SK-N-SH (cell line): ENCODE data around the gene SNX15. TPM values are rescaled to one million over a fixed set of nuclear protein-coding genes. Genes with fewer than 3 reads are reported as not detected.

Experiments
- CTCF ChIA-PET: fragments of 300-600, 350-600 bp; formaldehyde crosslinking; extraction: SDS; loops from one replicate; lab custom pipeline; 2021; lab: Yijun Ruan, JAX
- POLR2A ChIA-PET: fragments of 350-600 bp; sonication (Branson Sonifier 250); formaldehyde crosslinking; extraction: SDS; loops from one replicate; lab custom pipeline; 2020; ENCODE audit warnings: antibody characterized with exemption, inconsistent platforms; lab: Yijun Ruan, JAX
- DNase-seq: peaks from one replicate; pipeline ENCODE4 v3.0.0; 2012
- H2AFZ ChIP-seq: fragments of 200-600 bp; sonication (generic); 2 replicates; pipeline ENCODE4 v1.8.1; 2016; ENCODE audit warnings: antibody characterized with exemption, mild to moderate bottlenecking, low read depth
- H3F3A ChIP-seq: fragments of 200-600 bp; sonication (generic); replicated peaks from 2 replicates; pipeline ENCODE3; 2016; ENCODE audit warnings: antibody characterized with exemption, mild to moderate bottlenecking; ENCODE audit not compliant: insufficient read depth
- H3K27ac ChIP-seq, 2 experiments: fragments of 200-500 bp in 1 of 2; fragments of 200-600 bp in 1 of 2; sonication (Bioruptor generic) in 1 of 2; sonication (generic), shearing (Covaris generic) in 1 of 2; 2 replicates each; pipeline versions ENCODE4 v1.5.1 to v1.6.1; 2014 to 2016; ENCODE audit warnings: low read depth in 2 of 2, inconsistent platforms in 1 of 2, low read length in 1 of 2, mild to moderate bottlenecking in 1 of 2, mixed read lengths in 1 of 2
- H3K27me3 ChIP-seq: fragments of 200-600 bp; sonication (generic), shearing (Covaris generic); 2 replicates; pipeline ENCODE4 v1.6.1; 2016; ENCODE audit warnings: mixed run types; ENCODE audit not compliant: insufficient read depth
- H3K36me3 ChIP-seq, 2 experiments: fragments of 200-500 bp in 1 of 2; fragments of 200-600 bp in 1 of 2; sonication (Bioruptor generic) in 1 of 2; sonication (generic) in 1 of 2; replicated peaks in 1 of 2; 2 replicates each; pipeline versions ENCODE3 to v1.5.1; 2014 to 2016; ENCODE audit warnings: low read length in 1 of 2, mild to moderate bottlenecking in 1 of 2; ENCODE audit not compliant: insufficient read depth in 2 of 2, control insufficient read depth in 1 of 2
- H3K4me1 ChIP-seq, 2 experiments: fragments of 200-500 bp in 1 of 2; fragments of 200-600 bp in 1 of 2; sonication (Bioruptor generic) in 1 of 2; sonication (generic), shearing (Covaris generic) in 1 of 2; 2 replicates each; pipeline versions ENCODE4 v1.5.1 to v1.6.1; 2014 to 2016; ENCODE audit warnings: low read depth in 1 of 2, low read length in 1 of 2, mixed run types in 1 of 2; ENCODE audit not compliant: insufficient read depth in 2 of 2, control insufficient read depth in 1 of 2
- H3K4me2 ChIP-seq: fragments of 200-600 bp; sonication (generic), shearing (Covaris generic); 2 replicates; pipeline ENCODE4 v1.6.1; 2017; ENCODE audit warnings: mixed run types
- H3K4me3 ChIP-seq, 2 experiments: fragments of 200-500 bp in 1 of 2; fragments of 200-600 bp in 1 of 2; sonication (Bioruptor generic) in 1 of 2; sonication (generic), shearing (Covaris generic) in 1 of 2; 2 replicates each; pipeline versions ENCODE4 v1.5.1 to v1.8.1; 2014 to 2016; ENCODE audit warnings: low read depth in 2 of 2, inconsistent platforms in 1 of 2, low read length in 1 of 2, mild to moderate bottlenecking in 1 of 2, mixed read lengths in 1 of 2, moderate library complexity in 1 of 2
- H3K79me2 ChIP-seq: fragments of 200-600 bp; sonication (generic); 2 replicates; pipeline ENCODE4 v1.8.1; 2017; ENCODE audit warnings: mild to moderate bottlenecking; ENCODE audit not compliant: insufficient read depth
- H3K9ac ChIP-seq: fragments of 200-600 bp; sonication (generic); 2 replicates; pipeline ENCODE4 v1.6.1; 2017; ENCODE audit warnings: mixed run types
- H3K9me2 ChIP-seq: fragments of 200-600 bp; sonication (generic); 2 replicates; pipeline ENCODE4 v1.6.1; 2017; ENCODE audit warnings: mixed run types
- H3K9me3 ChIP-seq: fragments of 200-600 bp; sonication (generic); 2 replicates; pipeline ENCODE4 v1.6.1; 2017; ENCODE audit warnings: mixed run types, mild to moderate bottlenecking, moderate library complexity
- H4K20me1 ChIP-seq: fragments of 200-600 bp; sonication (generic); 2 replicates; pipeline ENCODE4 v1.6.1; 2017; ENCODE audit warnings: mild to moderate bottlenecking, mixed run types; ENCODE audit not compliant: insufficient read depth
- GATA2 ChIP-seq: sonication (generic); formaldehyde crosslinking; IDR thresholded peaks from 2 replicates; pipeline ENCODE4 v1.5.0; 2020; ENCODE audit warnings: mild to moderate bottlenecking, missing genetic modification reagents
- MAX ChIP-seq: IDR thresholded peaks from 2 replicates; pipeline ENCODE4 v1.4.0; 2012; ENCODE audit warnings: low read depth
- PBX3 ChIP-seq: IDR thresholded peaks from 2 replicates; pipeline ENCODE4; 2012
- REST ChIP-seq: IDR thresholded peaks from 2 replicates; pipeline ENCODE4 v1.6.1; 2012; ENCODE audit warnings: mild to moderate bottlenecking, low read depth, low read length, moderate library complexity
- TAF1 ChIP-seq: IDR thresholded peaks from 2 replicates; pipeline ENCODE4 v1.6.1; 2012; ENCODE audit warnings: low read depth, mild to moderate bottlenecking, low read length, moderate library complexity, borderline replicate concordance
- WGBS: methylation state at CpG from one replicate; pipeline ENCODE4 v1.1.6; 2017; ENCODE audit warnings: low lambda C conversion rate; 5-methylcytosine and 5-hydroxymethylcytosine counted together
- polyA plus RNA-seq, 3 experiments: library from polyadenylated mRNA; depleted of rRNA; stranded (reverse); fragments of >200 nt; gene quantifications; 2 replicates each; pipeline ENCODE4 v1.2.3, GENCODE V29; 2012

The SNX15 gene
- polyA plus RNA-seq, 1 of the 3 experiments (the other 2 are of a cell fraction), result 17.2 TPM

- Histone ChIP-seq H2AFZ (no peak overlapping the region), H3F3A (no peaks in the 10 kb centered on the region), H3K4me2 (no peak overlapping the region), H3K9me2 (no peaks in the 10 kb centered on the region), H3K4me1 (no peaks in the 10 kb centered on the region), H3K27me3 (no peaks in the 10 kb centered on the region), H3K36me3 (peaks cover 7 to 21% of the 10 kb centered on the region in 2 experiments), H3K79me2 (no peaks in the 10 kb centered on the region), H3K9ac (no peak overlapping the region), H4K20me1 (no peaks in the 10 kb centered on the region), H3K4me3 (no peak overlapping the region), H3K27ac (no peak overlapping the region), H3K9me3 (no peaks in the 10 kb centered on the region)
- WGBS, result 91% methylated on average over 1 of the region's 2 CpGs
- POLR2A ChIA-PET, result no interaction called here
- CTCF ChIA-PET, result interaction anchor here (0.8 to 1.0 kb wide), 2 partner anchors 187 to 281 kb away, joined by 3 read pairs; no protein-coding TSS in a partner anchor
- no peak for DNase-seq
- no peak for TF ChIP-seq GATA2 (CRISPR knock-in tag)
Observed at GRCh38 chr11:65034423-65034822, 7.2 kb downstream of the SNX15 start.

- no peak overlapping the region for H3K9ac ChIP-seq
- ChIA-PET CTCF (interaction anchor here (1.6 kb wide), 1 partner anchor 21 kb away, joined by 5 read pairs; the partner anchor contains the start of gene ARL2), POLR2A (no interaction called here)
- TF ChIP-seq REST, result no peak
- no peak for TF ChIP-seq PBX3
- TF ChIP-seq TAF1, result no peak
- TF ChIP-seq MAX, result no peak
- no peaks in the 10 kb centered on the region for H3K9me2 ChIP-seq
- H3K4me3 ChIP-seq, result no peak overlapping the region
- no peak overlapping the region for H3K27ac ChIP-seq
- no peak overlapping the region for H3K4me2 ChIP-seq
- H3F3A ChIP-seq, result peaks cover 11% of the 10 kb centered on the region
- H4K20me1 ChIP-seq, result no peaks in the 10 kb centered on the region
- no peaks in the 10 kb centered on the region for H3K9me3 ChIP-seq
- peaks cover 7 to 21% of the 10 kb centered on the region in 2 experiments for H3K36me3 ChIP-seq
- no peak overlapping the region for H2AFZ ChIP-seq
- DNase-seq, result no peak
- no peaks in the 10 kb centered on the region for H3K27me3 ChIP-seq
- peaks cover 0 to 2% of the 10 kb centered on the region in 2 experiments; a peak in 1 of 4 replicates for H3K4me1 ChIP-seq
- no peaks in the 10 kb centered on the region for H3K79me2 ChIP-seq
- 78% methylated on average over 9 of the region's 11 CpGs for WGBS
Observed at GRCh38 chr11:65035579-65035978, 8.3 kb downstream of the SNX15 start.
